ENCODE results near the gene CCDC197.

CCDC197 gene

GRCh38 chr14:93997082-93997481 lies at the start of gene CCDC197:
TSS of gene CCDC197 (plus strand) at chr14:93997301. CDS start at chr14:93998132, 831 bp downstream.
- DNase-seq (ENCODE audit: low spot score), result no peak

- no peak for DNase-seq (ENCODE audit: low spot score)
These were observed 47.5 kb upstream of the CCDC197 start for GRCh38 chr14:93949511-93950075.

GRCh38 chr14:93950948-93951634 lies 46.0 kb upstream of the CCDC197 start:
- no peak for DNase-seq (ENCODE audit: low spot score)

- DNase-seq (ENCODE audit: low spot score), result no peak
These were observed 45.2 kb upstream of the CCDC197 start for GRCh38 chr14:93951635-93952540.

- no peak for DNase-seq (ENCODE audit: low spot score)
These were observed 44.3 kb upstream of the CCDC197 start for GRCh38 chr14:93952829-93953228.

GRCh38 chr14:93953263-93953662 lies 43.8 kb upstream of the CCDC197 start:
- no peak for DNase-seq (ENCODE audit: low spot score)

- DNase-seq (ENCODE audit: low spot score), result no peak
These were observed 43.2 kb upstream of the CCDC197 start for GRCh38 chr14:93953739-93954515.

GRCh38 chr14:93954516-93954830 lies 42.6 kb upstream of the CCDC197 start:
- no peak for DNase-seq (ENCODE audit: low spot score)

GRCh38 chr14:93954900-93955849 lies 41.9 kb upstream of the CCDC197 start:
- DNase-seq (ENCODE audit: low spot score), result peak; percentile 80

- no peak for DNase-seq (ENCODE audit: low spot score)
These were observed 41.1 kb upstream of the CCDC197 start for GRCh38 chr14:93955850-93956481.

- DNase-seq (ENCODE audit: low spot score), result no peak
These were observed 40.4 kb upstream of the CCDC197 start for GRCh38 chr14:93956514-93957332.

- DNase-seq (ENCODE audit: low spot score), result no peak
These were observed 39.8 kb upstream of the CCDC197 start for GRCh38 chr14:93957333-93957710.

GRCh38 chr14:93957751-93958566 lies 39.1 kb upstream of the CCDC197 start:
- no peak for DNase-seq (ENCODE audit: low spot score)

- no peak for DNase-seq (ENCODE audit: low spot score)
These were observed 38.4 kb upstream of the CCDC197 start for GRCh38 chr14:93958567-93959238.

- DNase-seq (ENCODE audit: low spot score), result peak; percentile 99
These were observed 37.6 kb upstream of the CCDC197 start for GRCh38 chr14:93959239-93960107.

GRCh38 chr14:93960108-93960475 lies 37.0 kb upstream of the CCDC197 start:
- no peak for DNase-seq (ENCODE audit: low spot score)

- DNase-seq (ENCODE audit: low spot score), result no peak
These were observed 36.2 kb upstream of the CCDC197 start for GRCh38 chr14:93960774-93961438.
